GM18498 (cell line): Measurements from ENCODE around the gene RNASE9.
"Not testable (repeated sequence)": the region's sequence is repeated elsewhere in the genome, so short reads cannot be mapped to it uniquely, and the experiment has no call there.

Experiments
- ATAC-seq: cut with Tn5 transposase; IDR thresholded peaks from one replicate; pipeline ENCODE4 v1.9.1; 2021; ENCODE audit warnings: mild to moderate bottlenecking, moderate library complexity; ENCODE audit not compliant: unreplicated experiment

Gene RNASE9

DNA sequence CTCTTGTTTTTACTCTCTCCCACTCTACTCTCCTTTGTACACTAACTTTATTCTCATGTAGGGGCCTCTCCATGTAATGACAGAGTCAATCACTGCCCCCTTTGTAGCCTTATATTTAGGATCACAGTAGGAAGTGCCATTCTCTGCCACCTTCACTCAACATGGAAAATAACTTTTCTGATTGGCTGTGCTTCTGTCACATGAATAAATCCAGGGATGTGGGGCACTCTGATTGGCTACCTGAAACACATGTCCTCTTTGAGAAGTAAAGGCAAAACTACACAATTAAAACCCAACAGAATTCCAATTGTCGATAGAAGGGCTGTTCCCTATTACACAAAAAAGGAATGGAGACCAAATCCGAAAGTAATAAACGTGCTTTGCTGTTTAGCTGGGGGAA is at the start of gene RNASE9:
TSS of gene RNASE9 (minus strand) at position 87 of the 400 bp plus-strand sequence.
- ATAC-seq: no peak

DNA sequence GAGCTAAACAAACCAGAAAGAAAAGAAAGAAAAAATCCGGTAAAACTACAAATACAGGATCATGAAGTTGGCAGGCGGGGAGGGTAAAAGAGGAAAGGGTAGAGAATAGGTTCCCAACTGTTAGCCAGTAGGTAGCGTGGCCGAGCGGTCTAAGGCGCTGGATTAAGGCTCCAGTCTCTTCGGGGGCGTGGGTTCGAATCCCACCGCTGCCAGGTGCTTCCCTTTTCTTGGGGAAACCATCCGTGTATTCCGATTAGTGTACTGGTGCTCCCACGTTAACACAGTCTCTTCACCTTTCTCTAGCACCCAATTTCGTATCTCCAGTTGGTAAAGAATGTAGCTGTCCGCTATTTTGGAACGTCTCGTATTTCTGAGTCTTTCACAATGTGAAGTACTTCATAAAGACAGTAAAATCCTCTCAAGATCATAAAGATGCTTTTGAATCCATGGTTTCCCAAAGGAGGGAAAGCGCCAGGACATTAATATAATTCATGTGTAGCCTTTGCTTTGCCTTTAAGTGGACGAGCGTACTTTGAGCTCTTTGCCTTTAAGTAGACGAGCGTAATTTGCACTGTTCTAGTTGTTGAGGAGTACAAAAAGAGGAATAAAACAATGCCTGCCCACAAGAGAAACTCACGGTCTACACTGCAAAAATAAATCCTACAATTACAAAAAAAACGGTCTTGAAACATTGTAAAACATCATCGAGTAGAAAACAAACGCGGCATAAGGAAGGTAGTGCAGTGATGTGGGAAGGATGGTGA is 49.3 kb upstream of the RNASE9 start:
- peak; percentile 15 for ATAC-seq

DNA sequence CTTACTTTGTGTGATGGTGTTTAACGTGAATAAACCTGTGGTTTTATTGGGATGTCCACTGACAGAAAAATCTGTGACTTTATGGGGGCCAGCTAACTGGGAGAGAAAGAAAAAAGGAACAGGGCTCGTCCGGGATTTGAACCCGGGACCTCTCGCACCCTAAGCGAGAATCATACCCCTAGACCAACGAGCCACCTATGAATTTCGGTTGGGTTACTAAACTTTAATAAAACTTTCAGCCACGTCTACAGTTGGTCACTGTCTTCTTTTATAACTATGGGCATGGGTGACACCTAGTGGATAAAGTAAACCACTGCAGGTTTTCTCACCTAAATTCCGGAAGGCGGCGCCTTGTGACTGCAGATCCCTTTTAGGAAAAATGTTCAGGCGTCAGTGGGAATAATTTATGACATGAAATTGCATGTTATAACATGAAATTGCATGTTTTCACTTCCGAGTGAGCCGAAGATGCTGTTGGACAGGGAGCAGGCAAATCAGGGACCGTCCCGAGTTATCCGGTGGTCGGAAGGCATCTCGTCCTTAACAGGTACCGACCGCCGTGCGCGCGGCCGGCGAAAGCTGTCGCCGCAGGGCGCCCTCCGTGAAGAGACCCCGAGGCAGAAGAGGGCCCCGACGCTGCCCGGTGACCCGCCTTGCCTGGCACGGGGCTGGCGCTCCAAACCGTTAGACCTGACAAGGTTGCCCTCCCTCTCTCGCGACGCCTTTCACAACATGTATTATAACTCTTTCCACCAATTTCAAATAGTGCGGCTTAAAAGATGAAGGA is 48.6 kb upstream of the RNASE9 start:
- no peak for ATAC-seq

DNA sequence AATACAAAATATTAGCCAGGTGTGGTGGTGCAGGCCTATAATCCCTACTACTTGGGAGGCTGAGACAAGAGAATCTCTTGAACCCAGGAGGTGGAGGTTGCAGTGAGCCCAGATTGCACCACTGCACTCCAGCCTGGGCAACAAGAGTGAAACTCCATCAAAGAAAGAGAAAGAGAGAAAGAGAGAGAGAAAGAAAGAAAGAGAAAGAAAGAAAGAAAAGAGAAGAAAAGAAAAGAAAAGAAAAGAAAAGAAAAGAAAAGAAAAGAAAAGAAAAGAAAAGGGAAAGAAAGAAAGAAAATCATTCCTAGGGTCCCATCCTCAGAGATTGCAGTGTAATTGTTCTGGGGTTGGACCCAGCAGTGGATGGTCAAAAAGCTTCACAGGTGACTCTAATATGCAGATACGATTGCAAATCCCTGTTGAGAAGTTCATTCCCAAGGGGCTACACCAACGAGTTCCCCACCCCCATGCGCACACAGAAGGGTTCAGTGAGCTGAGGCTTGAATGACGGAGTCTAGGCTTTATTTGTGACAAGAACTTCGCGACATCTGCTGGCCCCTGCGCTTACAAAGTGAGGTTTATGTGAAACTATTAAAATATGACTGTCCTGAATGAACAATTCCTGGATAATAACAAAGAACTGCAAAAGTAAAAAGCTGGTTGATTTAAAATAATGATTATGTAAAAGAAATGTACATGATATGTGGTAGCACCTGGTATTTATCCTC is 47.7 kb upstream of the RNASE9 start:
- ATAC-seq: no peak

GRCh38 chr14:20607617-20608016 is 46.8 kb upstream of the RNASE9 start:
- no peak for ATAC-seq

- no peak for ATAC-seq
These were observed 46.0 kb upstream of the RNASE9 start for GRCh38 chr14:20606902-20607242.

DNA sequence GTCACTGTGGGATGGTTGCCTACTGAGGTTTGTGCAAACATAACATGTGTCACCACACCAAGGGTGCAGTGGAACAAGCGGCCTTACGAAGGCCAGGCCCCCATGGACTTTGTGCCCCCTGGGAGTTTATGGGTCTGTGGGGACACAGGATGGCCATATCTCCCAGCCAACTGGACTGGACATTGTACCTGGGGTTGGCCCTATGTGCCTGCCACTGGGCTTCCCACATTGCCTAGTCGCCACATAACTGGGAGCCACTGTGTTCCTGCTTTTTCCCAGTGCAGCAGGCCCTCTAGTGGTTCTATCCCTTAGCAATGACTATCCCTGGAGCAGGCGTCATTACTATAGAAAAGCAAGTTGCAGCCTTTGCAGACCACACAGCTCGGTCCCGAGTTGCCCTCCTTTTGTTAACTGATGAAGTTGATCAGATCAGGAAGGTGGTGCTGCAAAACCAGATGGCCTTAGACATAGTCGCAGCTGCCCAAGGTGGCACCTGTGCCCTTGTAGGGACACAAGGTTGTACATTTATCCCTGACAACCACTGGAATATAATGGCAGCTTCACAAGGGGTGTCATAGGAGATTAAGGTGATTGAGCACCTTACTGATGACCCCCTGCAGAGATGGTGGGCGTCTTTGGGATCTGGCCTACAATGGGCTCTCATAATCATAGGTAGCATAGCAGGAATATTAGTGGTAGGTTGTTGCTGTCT is 45.5 kb upstream of the RNASE9 start:
- no peak for ATAC-seq

- ATAC-seq: no peak
These were observed 43.2 kb upstream of the RNASE9 start for GRCh38 chr14:20603813-20604690.

GRCh38 chr14:20602583-20602982 is 41.7 kb upstream of the RNASE9 start:
- ATAC-seq: no peak

DNA sequence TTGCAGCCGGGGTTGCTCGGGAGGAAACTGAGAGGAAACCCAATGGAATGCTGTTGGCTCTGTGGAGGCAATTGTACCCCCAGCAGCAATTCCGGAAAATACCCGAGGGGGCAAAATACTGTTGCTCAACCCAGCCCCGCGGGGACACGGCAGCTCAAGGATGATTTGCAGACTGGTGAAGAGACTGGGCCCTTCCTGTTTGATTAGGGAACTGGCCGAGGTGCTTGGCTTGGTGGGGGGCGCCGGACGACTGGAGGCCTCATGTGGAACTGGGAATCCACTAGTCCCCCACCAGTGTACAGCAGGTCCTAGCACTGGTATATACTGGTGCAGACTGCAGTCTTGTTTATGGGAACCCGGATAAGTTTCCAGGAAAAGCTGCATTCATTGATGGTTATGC is 40.7 kb upstream of the RNASE9 start:
- no peak for ATAC-seq

DNA sequence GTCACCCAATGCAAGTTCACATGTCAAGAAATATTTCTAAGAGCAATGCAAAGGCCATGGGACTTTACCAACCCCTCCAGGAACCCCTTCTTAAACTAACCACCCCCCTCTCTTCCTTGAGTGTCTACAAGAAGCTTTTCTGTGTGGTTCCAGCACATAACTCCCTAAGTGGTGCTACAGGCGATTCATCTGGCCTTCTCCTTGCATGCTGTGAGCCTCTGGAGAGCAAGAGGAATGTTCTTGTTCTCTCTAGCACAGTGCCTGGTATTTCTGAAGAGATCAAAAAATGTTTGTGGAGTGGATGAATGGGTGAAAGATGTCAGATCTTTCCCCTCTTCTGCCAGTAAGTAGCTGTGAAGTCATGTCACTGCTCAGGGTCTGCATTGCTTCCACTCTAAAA is 36.3 kb upstream of the RNASE9 start:
- no peak for ATAC-seq

DNA sequence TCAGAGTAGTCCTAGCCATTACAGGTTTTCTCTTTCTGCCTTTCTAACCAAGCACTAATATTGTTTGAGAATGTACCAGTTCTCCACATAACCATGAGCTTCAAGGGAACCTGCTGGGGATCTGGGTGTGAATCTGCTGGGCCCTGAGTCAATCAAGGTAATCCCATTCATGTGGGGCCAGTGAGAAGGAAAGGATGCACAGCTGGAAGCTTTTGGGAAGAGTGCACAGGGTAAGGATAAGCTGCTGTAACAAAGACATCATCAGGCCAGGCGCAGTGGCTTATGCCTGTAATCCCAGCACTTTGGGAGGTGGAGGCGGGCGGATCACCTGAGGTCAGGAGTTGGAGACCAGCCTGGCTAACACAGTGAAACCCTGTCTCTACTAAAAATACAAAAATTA is 34.9 kb upstream of the RNASE9 start:
- ATAC-seq: not testable (repeated sequence)

DNA sequence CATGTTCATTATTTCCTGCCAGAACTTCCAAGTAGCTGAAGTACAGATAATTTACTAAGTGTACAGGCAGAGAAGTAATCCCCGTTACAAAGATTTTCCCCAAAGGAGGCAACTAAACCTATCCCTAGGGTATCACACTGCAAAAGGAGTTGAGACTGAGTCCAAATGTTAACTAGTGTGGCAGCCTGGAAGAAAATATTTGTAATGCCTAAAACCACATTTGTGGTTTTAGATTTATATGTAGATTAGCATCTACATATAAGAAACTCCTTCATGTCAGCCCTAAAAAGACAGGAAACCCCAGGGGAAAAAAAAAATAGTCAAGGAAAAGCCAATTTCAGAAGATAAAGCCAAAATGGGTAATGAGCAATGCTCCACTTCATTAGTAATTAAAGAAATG is 31.7 kb upstream of the RNASE9 start:
- ATAC-seq: no peak

- no peak for ATAC-seq
These were observed 30.4 kb upstream of the RNASE9 start, which contains the start of gene RNASE12 for GRCh38 chr14:20591235-20591634. Gene RNASE12, minus strand, starts transcription at chr14:20591376. Its CDS starts 653 bp downstream, at chr14:20590723.

- no peak for ATAC-seq
These were observed 26.8 kb upstream of the RNASE9 start, which contains the start of gene RNASE11 for GRCh38 chr14:20587489-20588154. Gene RNASE11, minus strand, starts transcription at chr14:20588001.

GRCh38 chr14:20583908-20584307 is 23.1 kb upstream of the RNASE9 start:
- ATAC-seq: no peak

GRCh38 chr14:20583142-20583541 is 22.3 kb upstream of the RNASE9 start:
- ATAC-seq: no peak

DNA sequence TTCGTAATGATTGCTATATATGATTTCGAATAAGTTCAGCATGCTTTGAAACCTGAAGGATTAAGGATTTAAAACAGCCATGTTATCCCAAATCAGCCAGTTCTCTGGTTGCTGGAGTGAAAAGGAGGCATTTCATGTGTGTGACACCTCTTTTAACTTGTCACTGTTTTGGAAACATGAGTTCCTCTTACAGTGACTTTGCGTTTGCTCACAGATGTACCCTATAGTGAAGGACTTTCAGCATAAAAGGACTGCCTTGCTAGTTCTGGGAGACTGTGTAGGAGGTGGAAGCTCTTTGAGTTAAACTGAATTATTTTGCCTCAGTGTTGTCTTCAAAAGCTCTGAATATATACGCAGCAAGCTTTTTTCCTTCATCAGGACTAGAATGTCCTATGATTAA is 19.4 kb upstream of the RNASE9 start:
- ATAC-seq: no peak

- no peak for ATAC-seq
These were observed 18.1 kb upstream of the RNASE9 start for GRCh38 chr14:20578784-20579502.
